B cell (primary cell): ENCODE measurements around the gene MYB. TPM values are rescaled to one million over a fixed set of nuclear protein-coding genes. Genes with fewer than 3 reads are reported as not detected.

Experiments used
- ATAC-seq: fragments of 200-7000 bp; cut with Tn5 transposase; one replicate; pipeline ENCODE4 v1.10.0; 2021; ENCODE audit warnings: low read depth, mild to moderate bottlenecking, moderate number of reproducible peaks, moderate library complexity
- CTCF ChIA-PET: fragments of 350-600 bp; sonication (Branson Sonifier 250); formaldehyde crosslinking; loops from one replicate; lab custom pipeline; 2021; ENCODE audit warnings: antibody characterized with exemption, inconsistent platforms; lab: Charles Lee
- POLR2A ChIA-PET: fragments of 350-600 bp; sonication (Branson Sonifier 250); formaldehyde crosslinking; loops from one replicate; lab custom pipeline; 2021; ENCODE audit warnings: antibody characterized with exemption; lab: Charles Lee
- DNase-seq: peaks from one replicate; pipeline ENCODE4 v3.0.0; 2013
- H2AFZ ChIP-seq: 2 replicates; pipeline ENCODE4 v1.6.1; 2012; ENCODE audit warnings: mild to moderate bottlenecking, low read depth, low read length; ENCODE audit not compliant: insufficient read depth, poor library complexity, severe bottlenecking
- H3K27ac ChIP-seq, 2 donors: 1 replicate in 1 of 2; 2 replicates in 1 of 2; pipeline ENCODE4 v1.5.1; 2012 to 2013; ENCODE audit warnings: low read length in 2 of 2, mild to moderate bottlenecking in 2 of 2, moderate library complexity in 1 of 2
- H3K27me3 ChIP-seq, 4 experiments: fragments of 200-600 bp in 1 of 4; sonication (generic) in 1 of 4; replicated peaks in 1 of 4; 1 replicate in 2 of 4; 2 replicates in 2 of 4; pipeline versions ENCODE4 v1.6.1 to v1.7.0; 2013 to 2016; ENCODE audit warnings: low read length in 3 of 4, mild to moderate bottlenecking in 2 of 4, mixed read lengths in 1 of 4, moderate library complexity in 1 of 4; ENCODE audit not compliant: insufficient read depth in 4 of 4, control insufficient read depth in 3 of 4; ENCODE audit errors: control extremely low read depth in 1 of 4
- H3K36me3 ChIP-seq, 2 experiments: replicated peaks in 1 of 2; 1 replicate in 1 of 2; 2 replicates in 1 of 2; pipeline versions ENCODE4 v1.6.1 to v1.7.1; 2013; ENCODE audit warnings: low read length in 1 of 2; ENCODE audit not compliant: insufficient read depth in 2 of 2, control insufficient read depth in 1 of 2; ENCODE audit errors: control extremely low read depth in 1 of 2, extremely low read depth in 1 of 2
- H3K4me1 ChIP-seq, 2 donors: fragments of 200-600 bp in 1 of 2; sonication (generic) in 1 of 2; 1 replicate in 1 of 2; 2 replicates in 1 of 2; pipeline versions ENCODE4 v1.5.1 to v1.6.1; 2013 to 2017; ENCODE audit warnings: low read length in 2 of 2; ENCODE audit not compliant: control insufficient read depth in 2 of 2, insufficient read depth in 2 of 2
- H3K4me2 ChIP-seq: replicated peaks from 2 replicates; pipeline ENCODE3; 2012; ENCODE audit warnings: mild to moderate bottlenecking, low read depth, low read length; ENCODE audit not compliant: poor library complexity, severe bottlenecking
- H3K4me3 ChIP-seq, 5 experiments: fragments of 200-600 bp in 1 of 5; sonication (generic) in 1 of 5; 1 replicate in 3 of 5; 2 replicates in 2 of 5; pipeline versions ENCODE4 v1.5.1 to v1.7.0; 2011 to 2016; ENCODE audit warnings: low read length in 4 of 5, mild to moderate bottlenecking in 4 of 5, low read depth in 2 of 5, control low read depth in 1 of 5, moderate library complexity in 1 of 5; ENCODE audit not compliant: insufficient read depth in 1 of 5; ENCODE audit errors: control extremely low read depth in 1 of 5, extremely low read depth in 1 of 5
- H3K79me2 ChIP-seq: fragments of 200-600 bp; sonication (generic); one replicate; pipeline ENCODE4 v1.6.0; 2016; ENCODE audit warnings: low read length; ENCODE audit not compliant: control insufficient read depth, insufficient read depth
- H3K9ac ChIP-seq: fragments of 200-600 bp; sonication (generic); 2 replicates; pipeline ENCODE4 v1.6.1; 2017; ENCODE audit warnings: mild to moderate bottlenecking, low read length, moderate library complexity
- H3K9me3 ChIP-seq, 3 donors: one replicate each; pipeline versions ENCODE4 v1.6.1 to v1.7.1; 2013; ENCODE audit warnings: low read length in 2 of 3; ENCODE audit not compliant: control insufficient read depth in 2 of 3, insufficient read depth in 1 of 3; ENCODE audit errors: control extremely low read depth in 1 of 3
- H4K20me1 ChIP-seq: 2 replicates; pipeline ENCODE4 v1.6.0; 2012; ENCODE audit warnings: mild to moderate bottlenecking, low read length; ENCODE audit not compliant: insufficient read depth, control insufficient read depth, poor library complexity, severe bottlenecking
- H3K27ac Mint-ChIP-seq: one replicate; pipeline ENCODE4 v1.8.0; 2021; ENCODE audit warnings: mixed read lengths
- H3K27me3 Mint-ChIP-seq: one replicate; pipeline ENCODE4 v1.8.0; 2021; ENCODE audit warnings: mixed read lengths
- H3K4me1 Mint-ChIP-seq: one replicate; pipeline ENCODE4 v1.8.0; 2021; ENCODE audit warnings: mixed read lengths
- H3K4me3 Mint-ChIP-seq: one replicate; pipeline ENCODE4 v1.8.0; 2021; ENCODE audit warnings: mixed read lengths
- H3K9me3 Mint-ChIP-seq: one replicate; pipeline ENCODE4 v1.8.0; 2022; ENCODE audit warnings: mixed read lengths; ENCODE audit not compliant: insufficient read depth
- EZH2 ChIP-seq: IDR thresholded peaks from 2 replicates; pipeline ENCODE4 v1.6.1; 2012; ENCODE audit warnings: borderline replicate concordance, low read depth, mild to moderate bottlenecking, moderate library complexity, low read length; ENCODE audit not compliant: insufficient read depth, poor library complexity, severe bottlenecking
- WGBS: methylation state at CpG from one replicate; pipeline ENCODE4 v1.1.5; 2013; ENCODE audit warnings: missing lambda C conversion rate; ENCODE audit not compliant: insufficient coverage; 5-methylcytosine and 5-hydroxymethylcytosine counted together
- intact Hi-C: fragments of 100-400 bp; cut with micrococcal nuclease; formaldehyde crosslinking; loops from one replicate; pipeline ENCODE4 v1.10.0; 2022
- polyA plus RNA-seq: library from polyadenylated mRNA; depleted of rRNA; stranded (reverse); fragments of >200 nt; gene quantifications from 2 replicates; pipeline ENCODE4 v1.2.3, GENCODE V29; 2012
- total RNA-seq, 2 donors: library from RNA; stranded (reverse); fragments of 120-200 nt in 1 of 2; gene quantifications; 1 replicate in 1 of 2; 2 replicates in 1 of 2; pipeline versions ENCODE4 v1.2.3 to v1.2.4, GENCODE V29; 2013 to 2022
- TF ChIP-seq, protein P1 (sequence below): fragments of 200-600 bp; IDR thresholded peaks from one replicate; pipeline ENCODE4 v1.8.0; 2022; ENCODE audit warnings: antibody characterized with exemption, mild to moderate bottlenecking

Gene MYB
- total and polyA plus RNA-seq, 2 donors (not counting 1 experiment from before 2014, with no cell fraction given) = 0.46 to 1.4 TPM

DNA sequence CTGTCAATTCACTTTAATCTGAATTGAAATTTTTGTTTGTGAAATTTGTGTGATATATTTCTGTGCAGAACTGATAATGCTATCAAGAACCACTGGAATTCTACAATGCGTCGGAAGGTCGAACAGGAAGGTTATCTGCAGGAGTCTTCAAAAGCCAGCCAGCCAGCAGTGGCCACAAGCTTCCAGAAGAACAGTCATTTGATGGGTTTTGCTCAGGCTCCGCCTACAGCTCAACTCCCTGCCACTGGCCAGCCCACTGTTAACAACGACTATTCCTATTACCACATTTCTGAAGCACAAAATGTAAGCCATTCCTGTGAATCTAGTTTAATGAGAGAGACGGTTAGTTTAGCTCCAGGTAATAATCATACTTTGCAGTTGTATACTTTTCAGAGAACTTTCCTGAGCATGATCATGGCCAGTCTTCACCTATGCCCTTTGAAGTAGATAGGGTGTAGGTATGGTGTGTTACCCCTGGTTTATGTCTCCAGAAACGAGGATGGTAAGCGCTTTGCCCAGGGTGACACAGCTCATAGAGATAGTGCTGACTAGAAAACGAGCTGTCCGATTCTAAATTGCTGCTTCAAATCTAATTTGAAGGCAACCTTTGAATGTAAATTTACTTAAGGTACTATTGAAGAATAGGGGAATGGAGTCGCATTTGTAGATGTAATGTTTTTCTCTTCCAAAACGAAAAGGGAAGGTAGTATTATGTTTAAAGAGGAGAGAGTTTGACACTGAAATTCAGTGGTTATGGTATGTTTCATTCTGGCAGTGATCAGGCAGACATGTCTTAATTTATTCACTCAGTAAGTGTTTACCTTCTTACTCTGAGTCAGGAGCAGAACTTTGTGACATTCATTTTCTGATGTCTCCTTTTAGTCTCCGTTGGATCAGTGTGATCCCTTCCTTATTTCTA is 11.4 kb downstream of the MYB start:
- ChIA-PET POLR2A (no interaction called here), CTCF (no interaction called here)
- Histone ChIP-seq H3K4me1 (peaks cover 8 to 9% of the 10 kb centered on the region in 2 donors), H4K20me1 (no peaks in the 10 kb centered on the region), H3K27ac (no peak overlapping the region), H3K4me3 (no peak overlapping the region), H3K4me2 (no peak overlapping the region), H3K27me3 (no peaks in the 10 kb centered on the region), H3K9ac (no peak overlapping the region), H2AFZ (no peak overlapping the region), H3K9me3 (no peaks in the 10 kb centered on the region), H3K36me3 (no peaks in the 10 kb centered on the region), H3K79me2 (no peaks in the 10 kb centered on the region)
- H3K27ac Mint-ChIP-seq = no peak overlapping the region
- ATAC-seq (no peak), DNase-seq (no peak)
- H3K27me3 Mint-ChIP-seq = no peaks in the 10 kb centered on the region
- WGBS = 97% methylated on average over 8 of the region's 13 CpGs
- no peaks in the 10 kb centered on the region for H3K9me3 Mint-ChIP-seq
- H3K4me1 Mint-ChIP-seq = peaks cover 16% of the 10 kb centered on the region
- no peak for TF ChIP-seq EZH2
- TF ChIP-seq, protein P1, sequence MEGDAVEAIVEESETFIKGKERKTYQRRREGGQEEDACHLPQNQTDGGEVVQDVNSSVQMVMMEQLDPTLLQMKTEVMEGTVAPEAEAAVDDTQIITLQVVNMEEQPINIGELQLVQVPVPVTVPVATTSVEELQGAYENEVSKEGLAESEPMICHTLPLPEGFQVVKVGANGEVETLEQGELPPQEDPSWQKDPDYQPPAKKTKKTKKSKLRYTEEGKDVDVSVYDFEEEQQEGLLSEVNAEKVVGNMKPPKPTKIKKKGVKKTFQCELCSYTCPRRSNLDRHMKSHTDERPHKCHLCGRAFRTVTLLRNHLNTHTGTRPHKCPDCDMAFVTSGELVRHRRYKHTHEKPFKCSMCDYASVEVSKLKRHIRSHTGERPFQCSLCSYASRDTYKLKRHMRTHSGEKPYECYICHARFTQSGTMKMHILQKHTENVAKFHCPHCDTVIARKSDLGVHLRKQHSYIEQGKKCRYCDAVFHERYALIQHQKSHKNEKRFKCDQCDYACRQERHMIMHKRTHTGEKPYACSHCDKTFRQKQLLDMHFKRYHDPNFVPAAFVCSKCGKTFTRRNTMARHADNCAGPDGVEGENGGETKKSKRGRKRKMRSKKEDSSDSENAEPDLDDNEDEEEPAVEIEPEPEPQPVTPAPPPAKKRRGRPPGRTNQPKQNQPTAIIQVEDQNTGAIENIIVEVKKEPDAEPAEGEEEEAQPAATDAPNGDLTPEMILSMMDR = no peak
- no peak overlapping the region for H3K4me3 Mint-ChIP-seq
- intact Hi-C loops = no loop called here

DNA sequence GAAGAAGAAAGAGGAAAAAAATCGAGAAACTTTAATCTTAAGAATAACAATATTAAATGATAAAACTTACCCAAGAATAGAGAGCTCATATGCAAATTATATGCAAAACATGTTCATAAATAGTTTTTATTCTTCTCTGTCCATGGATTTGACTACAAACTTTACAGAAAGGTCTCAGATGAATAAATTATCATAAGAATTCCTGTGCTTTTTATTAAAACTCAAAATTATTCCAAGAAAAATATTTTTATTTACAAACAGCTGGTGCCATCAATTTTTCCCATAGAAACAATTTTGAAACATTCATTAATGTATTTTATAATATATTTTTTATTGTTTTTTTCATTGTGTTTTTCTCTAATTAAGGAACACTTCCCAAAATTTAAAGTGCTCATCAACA is 12.1 kb downstream of the MYB start:
- H3K79me2 ChIP-seq = no peaks in the 10 kb centered on the region

More for the DNA sequence above, 12.1 kb downstream of the MYB start:
- no CpG with 5 or more reads among the region's 1 CpG for WGBS
- H3K27ac Mint-ChIP-seq = no peak overlapping the region
- DNase-seq (no peak), ATAC-seq (no peak)
- H3K9me3 ChIP-seq = no peaks in the 10 kb centered on the region
- H3K4me3 Mint-ChIP-seq = no peak overlapping the region
- H3K27me3 Mint-ChIP-seq = no peaks in the 10 kb centered on the region
- no peaks in the 10 kb centered on the region for H3K36me3 ChIP-seq
- ChIA-PET CTCF (no interaction called here), POLR2A (no interaction called here)
- H3K4me2 ChIP-seq = no peak overlapping the region
- peaks cover 16% of the 10 kb centered on the region for H3K4me1 Mint-ChIP-seq
- H3K9ac ChIP-seq = no peak overlapping the region
- H3K27ac ChIP-seq = no peak overlapping the region
- H3K27me3 ChIP-seq = no peaks in the 10 kb centered on the region
- peaks cover 8 to 9% of the 10 kb centered on the region in 2 donors for H3K4me1 ChIP-seq
- no peak for TF ChIP-seq EZH2
- TF ChIP-seq, protein P1 = no peak
- intact Hi-C loops = no loop called here
- no peaks in the 10 kb centered on the region for H4K20me1 ChIP-seq
- H3K9me3 Mint-ChIP-seq = no peaks in the 10 kb centered on the region
- H2AFZ ChIP-seq = no peak overlapping the region
- H3K4me3 ChIP-seq = no peak overlapping the region
